HG02870 (cell line): ENCODE data around the gene ATRIP.

ENCODE experiments used
- ATAC-seq: cut with Tn5 transposase; IDR thresholded peaks from one replicate; pipeline ENCODE4 v1.9.1; 2021; ENCODE audit warnings: mild to moderate bottlenecking, moderate library complexity; ENCODE audit not compliant: unreplicated experiment

The ATRIP gene

GRCh38 chr3:48501196-48501595, 54.7 kb downstream of the ATRIP start:
- ATAC-seq = no peak

DNA sequence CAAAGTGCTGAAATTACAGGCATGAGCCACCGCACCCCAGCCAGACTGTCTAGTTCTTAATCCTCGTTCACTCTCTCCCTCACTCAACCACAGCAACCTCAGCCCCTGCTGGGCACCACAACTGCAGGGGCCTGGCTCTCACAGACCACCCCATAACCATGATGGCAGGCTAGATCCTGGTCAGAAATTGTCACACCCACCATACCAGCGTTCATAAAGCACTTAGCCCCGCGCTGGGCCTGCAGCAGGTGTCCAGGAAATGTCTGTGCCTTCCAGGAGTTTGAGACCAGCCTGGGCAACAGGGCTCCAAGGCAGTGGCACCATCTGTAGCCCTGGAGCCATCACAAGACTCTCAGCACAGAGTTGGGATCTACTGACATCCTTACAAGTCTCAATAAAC, 55.6 kb downstream of the ATRIP start:
- no peak for ATAC-seq

GRCh38 chr3:48502728-48503168, 56.2 kb downstream of the ATRIP start:
- no peak for ATAC-seq

GRCh38 chr3:48503401-48504050, 57.0 kb downstream of the ATRIP start:
- ATAC-seq = no peak

GRCh38 chr3:48504051-48504946, 57.8 kb downstream of the ATRIP start, which contains the start of gene SHISA5:
Gene SHISA5 (minus strand): TSS chr3:48504174. CDS start chr3:48504094, 80 bp downstream.
- no peak for ATAC-seq

GRCh38 chr3:48505146-48505545, 58.6 kb downstream of the ATRIP start:
- no peak for ATAC-seq

DNA sequence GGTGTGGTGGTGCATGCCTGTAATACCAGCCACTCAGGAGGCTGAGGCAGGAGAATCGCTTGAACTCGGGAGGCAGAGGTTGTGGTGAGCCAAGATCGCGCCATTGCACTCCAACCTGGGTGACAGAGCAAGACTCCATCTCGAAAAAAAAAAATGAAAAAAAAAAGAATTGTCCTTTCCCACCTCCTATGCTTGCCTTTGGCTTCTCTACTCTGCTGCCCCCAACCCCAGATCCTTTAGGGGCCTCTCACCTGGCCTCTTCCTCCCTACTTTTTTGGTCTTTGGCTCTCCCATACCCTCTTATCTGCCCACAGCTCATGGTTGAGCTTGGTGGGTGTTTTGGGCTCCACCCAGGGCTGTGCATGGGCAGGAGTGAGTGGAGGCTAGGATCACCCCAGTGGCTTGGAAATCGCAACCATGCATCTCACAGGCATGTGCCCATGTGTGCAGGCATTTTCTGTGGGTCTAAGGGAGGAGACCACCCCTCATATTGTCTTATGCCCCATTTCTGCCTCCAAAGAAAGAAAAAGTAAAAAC, 59.5 kb downstream of the ATRIP start:
- no peak for ATAC-seq

DNA sequence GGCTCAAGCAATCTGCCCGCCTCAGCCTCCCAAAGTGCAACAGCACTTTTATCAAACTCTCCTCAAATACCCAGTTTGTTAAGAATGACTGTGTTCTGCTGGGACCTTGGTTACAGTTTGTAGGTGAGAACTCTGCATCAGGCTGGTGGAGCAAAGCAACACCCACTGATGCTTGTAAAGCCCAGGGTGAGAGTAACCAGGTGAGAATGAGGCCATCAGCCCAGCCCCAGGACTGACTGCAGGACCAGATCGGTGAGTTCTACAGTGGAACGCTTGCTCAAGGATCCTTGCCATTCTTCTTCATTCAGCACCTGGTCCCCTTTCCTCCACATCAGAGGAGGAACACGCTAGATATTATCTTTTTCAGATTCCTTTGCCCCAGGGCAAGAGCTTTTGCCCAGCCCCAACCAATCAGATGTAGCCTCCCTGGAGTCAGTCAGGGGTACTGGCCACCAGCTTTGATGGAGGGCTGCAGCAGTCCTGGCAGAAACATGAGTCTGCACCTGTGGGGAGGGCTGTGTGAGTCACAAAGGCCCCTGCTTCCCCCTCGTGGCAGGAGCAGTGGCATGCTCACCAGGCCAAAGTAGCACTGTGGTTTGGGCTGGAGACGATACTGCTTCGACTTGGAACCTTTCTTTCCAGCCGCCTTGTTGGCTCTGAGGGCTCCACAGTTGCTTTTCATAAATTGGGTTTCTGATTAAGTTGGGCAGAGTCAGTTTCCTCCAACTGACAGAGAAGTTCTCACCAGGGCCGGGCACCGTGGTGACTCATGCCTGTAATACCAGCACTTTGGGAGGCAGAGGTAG, 60.9 kb downstream of the ATRIP start:
- no peak for ATAC-seq

GRCh38 chr3:48511551-48511950, 65.0 kb downstream of the ATRIP start:
- ATAC-seq = no peak

GRCh38 chr3:48514431-48515227, 68.1 kb downstream of the ATRIP start:
- ATAC-seq = no peak
